ENCODE measurements around the gene SYTL1. TPM values are rescaled to one million over a fixed set of nuclear protein-coding genes. Genes with fewer than 3 reads are reported as not detected.

Gene SYTL1
- total RNA-seq, 2 experiments from 2014 or later: 81.7 to 117 TPM

- no peak overlapping the region for H3K4me2 ChIP-seq (ENCODE audit: low read length)
- intact Hi-C loops (cut with micrococcal nuclease; ENCODE audit: unreplicated experiment): loop anchor here (1.0 to 10.0 kb wide), 4 partner anchors 54 to 306 kb away; no protein-coding TSS in a partner anchor
- H3K4me3 ChIP-seq (ENCODE audit: low read depth, low read length, poor library complexity, severe bottlenecking): no peak overlapping the region
- TF ChIP-seq EZH2phosphoT487 (IDR thresholded peaks at IDR 0.05; ENCODE audit: borderline replicate concordance, low read depth, low read length): no peak
- TF ChIP-seq, protein P1, sequence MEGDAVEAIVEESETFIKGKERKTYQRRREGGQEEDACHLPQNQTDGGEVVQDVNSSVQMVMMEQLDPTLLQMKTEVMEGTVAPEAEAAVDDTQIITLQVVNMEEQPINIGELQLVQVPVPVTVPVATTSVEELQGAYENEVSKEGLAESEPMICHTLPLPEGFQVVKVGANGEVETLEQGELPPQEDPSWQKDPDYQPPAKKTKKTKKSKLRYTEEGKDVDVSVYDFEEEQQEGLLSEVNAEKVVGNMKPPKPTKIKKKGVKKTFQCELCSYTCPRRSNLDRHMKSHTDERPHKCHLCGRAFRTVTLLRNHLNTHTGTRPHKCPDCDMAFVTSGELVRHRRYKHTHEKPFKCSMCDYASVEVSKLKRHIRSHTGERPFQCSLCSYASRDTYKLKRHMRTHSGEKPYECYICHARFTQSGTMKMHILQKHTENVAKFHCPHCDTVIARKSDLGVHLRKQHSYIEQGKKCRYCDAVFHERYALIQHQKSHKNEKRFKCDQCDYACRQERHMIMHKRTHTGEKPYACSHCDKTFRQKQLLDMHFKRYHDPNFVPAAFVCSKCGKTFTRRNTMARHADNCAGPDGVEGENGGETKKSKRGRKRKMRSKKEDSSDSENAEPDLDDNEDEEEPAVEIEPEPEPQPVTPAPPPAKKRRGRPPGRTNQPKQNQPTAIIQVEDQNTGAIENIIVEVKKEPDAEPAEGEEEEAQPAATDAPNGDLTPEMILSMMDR (conservative IDR thresholded peaks at IDR 0.05; ENCODE audit: low read length): peak; percentile 90
- no peaks in the 10 kb centered on the region for H3K79me2 ChIP-seq (ENCODE audit: insufficient read depth, low read depth, low read length)
- DNase-seq (ENCODE audit: low spot score): peak; percentile 80
- no peaks in the 10 kb centered on the region for H3K36me3 ChIP-seq (ENCODE audit: insufficient read depth, low read length)
- BruUV-seq (replicated peaks): no TSS peak
- H3K9me2 ChIP-seq (ENCODE audit: insufficient read depth, low read length): no peaks in the 10 kb centered on the region
- H3K9me3 ChIP-seq (ENCODE audit: low read length): no peaks in the 10 kb centered on the region
- no peak overlapping the region for H2AFZ ChIP-seq (ENCODE audit: low read length)
- no peak overlapping the region for H3K27ac ChIP-seq (ENCODE audit: low read depth, low read length, poor library complexity, severe bottlenecking)
- POLR2A ChIA-PET: interaction anchor here (0.6 kb wide), 1 partner anchor 45 kb away, joined by 3 read pairs; no protein-coding TSS in a partner anchor
- peaks cover 9% of the 10 kb centered on the region for H3K4me1 ChIP-seq (ENCODE audit: insufficient read depth, low read length, poor library complexity, severe bottlenecking)
- CTCF ChIA-PET (ENCODE audit: unreplicated experiment): interaction anchor here (0.6 to 1.1 kb wide), 2 partner anchors 189 to 306 kb away, joined by 3 read pairs; no protein-coding TSS in a partner anchor
- H4K20me1 ChIP-seq (ENCODE audit: insufficient read depth, low read length): no peaks in the 10 kb centered on the region
Measured at GRCh38 chr1:27300341-27301051, 41.3 kb upstream of the SYTL1 start.

DNA sequence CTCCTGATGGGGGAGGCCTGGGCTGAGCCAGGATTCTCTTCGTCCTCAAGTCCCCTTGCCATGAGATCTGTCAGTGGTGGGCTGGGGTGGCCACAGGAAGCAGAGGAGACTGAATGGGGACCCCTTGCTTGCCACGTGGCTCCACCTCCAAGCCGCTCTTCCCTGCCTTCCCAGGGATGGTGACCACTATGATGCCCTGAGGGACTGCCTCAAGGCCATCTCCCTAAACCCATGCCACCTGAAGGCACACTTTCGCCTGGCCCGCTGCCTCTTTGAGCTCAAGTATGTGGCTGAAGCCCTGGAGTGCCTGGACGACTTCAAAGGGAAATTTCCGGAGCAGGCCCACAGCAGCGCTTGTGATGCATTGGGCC, 40.8 kb upstream of the SYTL1 start:
- no peaks in the 10 kb centered on the region for H3K9me2 ChIP-seq (ENCODE audit: insufficient read depth, low read length)
- ChIA-PET POLR2A (interaction anchor here (0.6 kb wide), 2 partner anchors 45 to 298 kb away, joined by 3 read pairs; no protein-coding TSS in a partner anchor), CTCF (ENCODE audit: unreplicated experiment) (interaction anchor here (0.6 kb wide), 1 partner anchor 32 kb away, joined by 3 read pairs; no protein-coding TSS in a partner anchor)
- intact Hi-C loops (cut with micrococcal nuclease; ENCODE audit: unreplicated experiment): loop anchor here (1.0 to 10.0 kb wide), 4 partner anchors 54 to 305 kb away; no protein-coding TSS in a partner anchor
- H3K4me2 ChIP-seq (ENCODE audit: low read length): no peak overlapping the region
- no peak overlapping the region for H3K4me3 ChIP-seq (ENCODE audit: low read depth, low read length, poor library complexity, severe bottlenecking)
- no peaks in the 10 kb centered on the region for H3K9me3 ChIP-seq (ENCODE audit: low read length)
- no peak overlapping the region for H2AFZ ChIP-seq (ENCODE audit: low read length)
- H3K36me3 ChIP-seq (ENCODE audit: insufficient read depth, low read length): no peaks in the 10 kb centered on the region
- TF ChIP-seq, protein P1 (conservative IDR thresholded peaks at IDR 0.05; ENCODE audit: low read length): peak; percentile 54; the same call in 1 of the 2 replicates
- no peak for TF ChIP-seq EZH2phosphoT487 (IDR thresholded peaks at IDR 0.05; ENCODE audit: borderline replicate concordance, low read depth, low read length)
- BruUV-seq (replicated peaks): no TSS peak
- H3K79me2 ChIP-seq (ENCODE audit: insufficient read depth, low read depth, low read length): no peaks in the 10 kb centered on the region
- DNase-seq (ENCODE audit: low spot score): no peak
- no peak overlapping the region for H3K27ac ChIP-seq (ENCODE audit: low read depth, low read length, poor library complexity, severe bottlenecking)
- H4K20me1 ChIP-seq (ENCODE audit: insufficient read depth, low read length): no peaks in the 10 kb centered on the region
- peaks cover 9% of the 10 kb centered on the region for H3K4me1 ChIP-seq (ENCODE audit: insufficient read depth, low read length, poor library complexity, severe bottlenecking)

All from OCI-LY7 (cell line).